ENCODE data around the gene SWSAP1.

- no peak for TF ChIP-seq CTCF (IDR thresholded peaks at IDR 0.05 in 4 of 5, conservative IDR thresholded peaks at IDR 0.05 in 1 of 5)
- no peak for TF ChIP-seq POLR2A (IDR thresholded peaks at IDR 0.05)
Observed at GRCh38 chr19:11418549-11419506, 44.4 kb downstream of the SWSAP1 start, which contains the start of gene RGL3.

Data from gastrocnemius medialis (tissue), 4 donors.